Adrenal gland (tissue), 5 donors: ENCODE data around the gene NELFA.

ENCODE experiments used
- CTCF ChIP-seq, 6 experiments: fragments of 450-650 bp in 4 of 6; fragments of 200-600 bp in 2 of 6; sonication (generic) in 1 of 6; IDR thresholded peaks; 1 replicate in 5 of 6; 2 replicates in 1 of 6; pipeline versions ENCODE4 v1.5.1 to v1.8.0; 2016 to 2021; ENCODE audit warnings: antibody characterized with exemption in 6 of 6, mild to moderate bottlenecking in 2 of 6, moderate library complexity in 1 of 6
- POLR2A ChIP-seq, 2 donors: fragments of 450-650 bp; IDR thresholded peaks; one replicate each; pipeline ENCODE4 v1.6.1; 2017; ENCODE audit warnings: antibody characterized with exemption in 2 of 2, mild to moderate bottlenecking in 2 of 2, moderate library complexity in 1 of 2
- donor health status: DM: no; HTN: no; CAD: no.

- TF ChIP-seq CTCF (IDR thresholded peaks at IDR 0.05) (no peak), POLR2A (IDR thresholded peaks at IDR 0.05) (no peak)
Measured at GRCh38 chr4:2024683-2025082, 15.9 kb upstream of the NELFA start.
